HFF-Myc (cell line): Measurements from ENCODE around the gene DCAF5.

Experiments used
- DNase-seq: peaks from one replicate; pipeline ENCODE4 v3.0.0-alpha.2; 2011; ENCODE audit warnings: low read depth; ENCODE audit errors: extremely low read depth
- H3K4me3 ChIP-seq: replicated peaks from 2 replicates; pipeline ENCODE4 v1.5.1; 2011; ENCODE audit warnings: low read depth, mild to moderate bottlenecking, control low read depth, low read length
- TF ChIP-seq, protein P1 (sequence below): IDR thresholded peaks from 2 replicates; pipeline ENCODE4 v1.5.1; 2012; ENCODE audit warnings: mild to moderate bottlenecking, low read depth, low read length, control low read depth; ENCODE audit errors: missing control alignments

The DCAF5 gene

GRCh38 chr14:69092840-69093422 lies 60.0 kb downstream of the DCAF5 start:
- TF ChIP-seq, protein P1, sequence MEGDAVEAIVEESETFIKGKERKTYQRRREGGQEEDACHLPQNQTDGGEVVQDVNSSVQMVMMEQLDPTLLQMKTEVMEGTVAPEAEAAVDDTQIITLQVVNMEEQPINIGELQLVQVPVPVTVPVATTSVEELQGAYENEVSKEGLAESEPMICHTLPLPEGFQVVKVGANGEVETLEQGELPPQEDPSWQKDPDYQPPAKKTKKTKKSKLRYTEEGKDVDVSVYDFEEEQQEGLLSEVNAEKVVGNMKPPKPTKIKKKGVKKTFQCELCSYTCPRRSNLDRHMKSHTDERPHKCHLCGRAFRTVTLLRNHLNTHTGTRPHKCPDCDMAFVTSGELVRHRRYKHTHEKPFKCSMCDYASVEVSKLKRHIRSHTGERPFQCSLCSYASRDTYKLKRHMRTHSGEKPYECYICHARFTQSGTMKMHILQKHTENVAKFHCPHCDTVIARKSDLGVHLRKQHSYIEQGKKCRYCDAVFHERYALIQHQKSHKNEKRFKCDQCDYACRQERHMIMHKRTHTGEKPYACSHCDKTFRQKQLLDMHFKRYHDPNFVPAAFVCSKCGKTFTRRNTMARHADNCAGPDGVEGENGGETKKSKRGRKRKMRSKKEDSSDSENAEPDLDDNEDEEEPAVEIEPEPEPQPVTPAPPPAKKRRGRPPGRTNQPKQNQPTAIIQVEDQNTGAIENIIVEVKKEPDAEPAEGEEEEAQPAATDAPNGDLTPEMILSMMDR: no peak
- H3K4me3 ChIP-seq: no peak overlapping the region
- DNase-seq: no peak

DNA sequence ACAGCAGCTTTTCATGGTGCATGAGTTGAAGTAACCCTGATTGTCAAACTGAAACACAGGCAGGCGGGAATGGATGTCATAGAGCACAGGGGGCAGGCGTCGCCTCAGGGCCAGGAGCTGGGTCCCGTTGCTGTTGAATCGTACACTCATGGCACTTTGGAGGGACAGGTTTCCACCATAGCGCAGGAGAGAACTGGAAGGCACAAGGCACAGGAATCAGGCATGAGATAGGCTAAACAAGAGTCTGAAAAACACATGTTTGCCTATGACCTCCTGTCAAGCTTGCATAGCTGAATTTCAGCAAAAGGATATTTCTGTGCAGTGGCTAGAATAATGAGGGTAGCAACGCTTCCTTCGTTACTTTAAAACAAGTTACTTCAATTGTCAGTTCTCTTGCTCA lies 61.2 kb downstream of the DCAF5 start:
- TF ChIP-seq, protein P1: no peak
- H3K4me3 ChIP-seq: no peak overlapping the region
- no peak for DNase-seq

DNA sequence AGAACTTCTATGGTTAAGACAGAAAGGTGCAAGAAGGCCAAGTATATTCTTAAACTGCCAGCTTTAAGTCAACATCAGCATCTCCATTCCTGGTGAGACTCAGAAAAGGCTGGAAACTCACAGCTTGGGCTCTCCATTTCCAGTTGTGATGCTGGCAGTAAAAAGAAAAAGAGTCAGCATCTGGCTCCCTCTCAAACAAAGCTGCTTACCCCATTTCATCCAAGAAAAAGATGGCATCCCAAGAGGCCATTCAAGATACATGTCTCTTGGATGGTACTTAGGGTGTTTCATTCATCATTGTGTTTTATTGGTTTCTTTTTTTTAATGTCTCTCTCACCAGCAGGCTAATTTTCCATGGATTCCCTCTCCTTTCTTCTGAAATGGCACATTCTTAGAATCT lies 61.9 kb downstream of the DCAF5 start:
- no peak for DNase-seq
- TF ChIP-seq, protein P1: no peak
- H3K4me3 ChIP-seq: no peak overlapping the region

DNA sequence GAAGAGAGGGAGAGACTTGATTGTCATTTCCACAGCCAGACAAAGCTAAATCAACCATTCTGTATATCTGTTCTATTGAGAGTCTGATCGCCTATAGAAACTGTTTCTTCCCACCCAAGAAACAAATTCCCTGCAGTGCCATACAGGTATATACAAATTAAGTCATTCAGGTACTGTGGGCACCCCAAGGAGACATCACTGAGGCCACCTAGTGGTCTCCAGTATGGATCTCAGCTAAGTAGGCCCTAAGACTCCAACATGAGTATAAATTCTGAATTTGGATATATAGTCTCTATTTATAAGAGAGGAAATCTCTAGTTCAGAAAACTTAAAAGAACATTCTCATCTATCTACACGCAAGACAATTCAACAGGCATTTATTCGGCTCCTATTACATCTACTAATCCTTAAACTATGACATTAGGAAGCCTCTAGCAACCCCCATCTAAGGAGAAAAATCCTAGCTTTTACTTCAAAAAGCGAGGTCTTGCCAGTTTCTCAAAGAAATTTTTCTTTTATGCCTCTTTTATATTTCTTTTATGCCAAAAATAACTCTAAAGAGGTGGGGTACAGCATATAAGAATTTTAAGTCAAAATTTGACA lies 62.6 kb downstream of the DCAF5 start:
- TF ChIP-seq, protein P1: peak; percentile 76
- no peak for DNase-seq

DNA sequence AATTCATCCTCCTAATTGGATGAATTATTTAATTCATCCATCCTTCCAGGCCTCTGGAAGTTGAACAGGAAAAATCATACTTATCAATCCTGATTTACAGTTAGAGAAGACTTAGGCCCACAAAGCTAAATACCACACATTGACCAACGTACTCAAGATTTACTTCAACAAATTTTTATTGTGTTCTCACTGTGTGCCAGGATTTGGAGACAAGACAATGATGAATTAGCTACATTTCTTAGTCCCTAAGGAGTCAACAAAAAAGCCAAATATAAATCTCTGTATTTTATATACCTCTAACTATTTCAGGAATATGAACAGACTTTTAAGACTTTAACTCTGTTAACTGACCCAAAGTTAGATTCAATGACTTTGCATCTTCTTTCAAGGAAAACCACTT lies 63.9 kb downstream of the DCAF5 start:
- no peak for DNase-seq
- no peak overlapping the region for H3K4me3 ChIP-seq
- TF ChIP-seq, protein P1: no peak

More for the DNA sequence above, 62.6 kb downstream of the DCAF5 start:
- no peak overlapping the region for H3K4me3 ChIP-seq

GRCh38 chr14:69088586-69088985 lies 64.3 kb downstream of the DCAF5 start:
- no peak overlapping the region for H3K4me3 ChIP-seq
- TF ChIP-seq, protein P1: no peak
- DNase-seq: no peak
